GOT3 (cell line): Measurements from ENCODE around the gene SPTAN1.
"Not testable (repeated sequence)": the region's sequence is repeated elsewhere in the genome, so short reads cannot be mapped to it uniquely, and the experiment has no call there.

Experiments
- DNase-seq: peaks from one replicate; lab custom pipeline; 2025; ENCODE audit warnings: mixed read lengths; lab: John Stamatoyannopoulos, UW

The SPTAN1 gene

DNA sequence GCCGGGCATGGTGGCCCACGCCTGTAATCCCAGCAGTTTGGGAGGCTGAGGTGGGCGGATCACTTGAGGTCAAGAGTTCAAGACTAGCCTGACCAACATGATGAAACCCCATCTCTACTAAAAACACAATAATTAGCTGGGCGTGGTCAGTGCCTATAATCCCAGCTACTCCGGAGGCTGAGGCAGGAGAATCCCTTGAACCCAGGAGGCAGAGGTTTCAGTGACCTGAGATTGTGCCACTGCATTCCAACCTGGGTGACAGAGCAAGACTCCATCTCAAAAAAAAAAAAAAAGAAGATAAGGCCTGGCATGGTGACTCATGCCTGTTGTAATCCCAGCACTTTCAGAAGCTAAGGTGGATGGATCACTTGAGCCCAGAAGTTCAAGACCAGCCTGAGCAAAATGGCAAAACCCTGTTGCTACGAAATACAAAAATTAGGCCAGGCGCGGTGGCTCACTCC lies 114.1 kb downstream of the SPTAN1 start:
- not testable (repeated sequence) for DNase-seq

DNA sequence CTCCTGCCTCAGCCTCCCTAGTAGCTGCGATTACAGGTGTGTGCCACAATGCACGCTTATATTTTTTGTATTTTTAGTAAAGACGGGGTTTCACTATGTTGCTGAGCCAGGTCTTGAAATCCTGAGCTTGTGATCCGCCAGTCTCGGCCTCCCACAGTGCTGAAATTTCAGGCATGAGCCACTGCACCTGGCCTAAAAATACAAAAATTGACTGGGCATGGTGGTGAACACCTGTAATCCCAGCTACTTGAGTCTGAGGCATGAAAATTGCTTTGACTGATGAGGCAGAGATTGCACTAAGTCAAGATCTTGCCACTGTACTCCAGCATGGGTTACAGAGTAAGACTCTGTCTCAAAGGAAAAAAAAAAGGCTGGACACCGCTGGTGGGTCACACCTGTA lies 117.4 kb downstream of the SPTAN1 start:
- no peak for DNase-seq

DNA sequence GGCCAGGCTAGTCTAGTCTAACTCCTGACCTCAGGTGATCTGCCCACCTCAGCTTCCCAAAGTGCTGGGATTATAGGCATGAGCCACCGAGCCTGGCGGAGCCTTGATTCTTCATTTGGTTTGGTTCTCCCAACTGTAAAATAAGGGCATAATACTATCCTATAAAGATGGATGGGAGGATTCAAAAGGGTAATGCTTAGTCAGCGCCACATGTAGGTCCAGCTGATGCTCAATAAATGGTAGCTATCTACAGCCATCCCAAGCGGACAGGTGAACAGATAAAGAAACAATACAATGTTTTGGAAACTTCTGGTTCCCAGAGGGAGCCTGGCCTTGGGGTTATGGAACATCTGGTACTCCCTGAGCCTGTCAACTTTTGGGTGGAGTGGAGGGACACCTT lies 123.0 kb downstream of the SPTAN1 start:
- DNase-seq = no peak

DNA sequence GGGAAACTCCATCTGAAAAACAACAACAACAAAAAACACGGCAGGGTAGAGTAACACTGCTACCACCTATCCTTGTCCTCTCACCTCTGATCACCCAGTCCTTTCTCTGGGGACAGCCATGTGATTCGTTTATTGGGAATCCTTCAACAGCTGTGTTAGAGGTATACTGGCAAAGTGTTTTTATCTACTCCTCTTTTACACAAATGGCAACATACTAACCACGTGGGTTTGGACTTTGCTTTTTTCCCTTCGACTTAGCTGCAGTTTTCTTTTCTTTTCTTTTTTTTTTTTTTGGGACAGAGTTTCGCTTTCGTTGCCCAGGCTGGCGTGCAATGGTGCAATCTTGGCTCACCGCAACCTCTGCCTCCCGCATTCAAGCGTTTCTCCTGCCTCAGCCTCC lies 125.4 kb downstream of the SPTAN1 start:
- no peak for DNase-seq
